ENCODE data around the gene AK1.

- TF ChIP-seq CTCF (conservative IDR thresholded peaks at IDR 0.05; ENCODE audit: low read length) (no peak), EZH2phosphoT487 (IDR thresholded peaks at IDR 0.05; ENCODE audit: borderline replicate concordance) (no peak)
These were observed 29.4 kb downstream of the AK1 start for GRCh38 chr9:127847833-127848755.

All from Loucy (cell line).